VCaP (cell line): ENCODE measurements around the gene NDRG4.

Source experiments
- H3K27ac ChIP-seq: fragments of 450-650 bp; 2 replicates; pipeline ENCODE4 v1.5.1; 2017
- TF ChIP-seq, protein P1 (sequence below): fragments of 450-650 bp; conservative IDR thresholded peaks from 2 replicates; pipeline ENCODE4 v1.5.1; 2017; ENCODE audit warnings: mild to moderate bottlenecking, moderate library complexity

NDRG4 gene

GRCh38 chr16:58462089-58462488 lies 37.9 kb upstream of the NDRG4 start:
- no peak overlapping the region for H3K27ac ChIP-seq
- TF ChIP-seq, protein P1, sequence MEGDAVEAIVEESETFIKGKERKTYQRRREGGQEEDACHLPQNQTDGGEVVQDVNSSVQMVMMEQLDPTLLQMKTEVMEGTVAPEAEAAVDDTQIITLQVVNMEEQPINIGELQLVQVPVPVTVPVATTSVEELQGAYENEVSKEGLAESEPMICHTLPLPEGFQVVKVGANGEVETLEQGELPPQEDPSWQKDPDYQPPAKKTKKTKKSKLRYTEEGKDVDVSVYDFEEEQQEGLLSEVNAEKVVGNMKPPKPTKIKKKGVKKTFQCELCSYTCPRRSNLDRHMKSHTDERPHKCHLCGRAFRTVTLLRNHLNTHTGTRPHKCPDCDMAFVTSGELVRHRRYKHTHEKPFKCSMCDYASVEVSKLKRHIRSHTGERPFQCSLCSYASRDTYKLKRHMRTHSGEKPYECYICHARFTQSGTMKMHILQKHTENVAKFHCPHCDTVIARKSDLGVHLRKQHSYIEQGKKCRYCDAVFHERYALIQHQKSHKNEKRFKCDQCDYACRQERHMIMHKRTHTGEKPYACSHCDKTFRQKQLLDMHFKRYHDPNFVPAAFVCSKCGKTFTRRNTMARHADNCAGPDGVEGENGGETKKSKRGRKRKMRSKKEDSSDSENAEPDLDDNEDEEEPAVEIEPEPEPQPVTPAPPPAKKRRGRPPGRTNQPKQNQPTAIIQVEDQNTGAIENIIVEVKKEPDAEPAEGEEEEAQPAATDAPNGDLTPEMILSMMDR: no peak

GRCh38 chr16:58462499-58462996 lies 37.4 kb upstream of the NDRG4 start:
- TF ChIP-seq, protein P1: no peak
- H3K27ac ChIP-seq: no peak overlapping the region

DNA sequence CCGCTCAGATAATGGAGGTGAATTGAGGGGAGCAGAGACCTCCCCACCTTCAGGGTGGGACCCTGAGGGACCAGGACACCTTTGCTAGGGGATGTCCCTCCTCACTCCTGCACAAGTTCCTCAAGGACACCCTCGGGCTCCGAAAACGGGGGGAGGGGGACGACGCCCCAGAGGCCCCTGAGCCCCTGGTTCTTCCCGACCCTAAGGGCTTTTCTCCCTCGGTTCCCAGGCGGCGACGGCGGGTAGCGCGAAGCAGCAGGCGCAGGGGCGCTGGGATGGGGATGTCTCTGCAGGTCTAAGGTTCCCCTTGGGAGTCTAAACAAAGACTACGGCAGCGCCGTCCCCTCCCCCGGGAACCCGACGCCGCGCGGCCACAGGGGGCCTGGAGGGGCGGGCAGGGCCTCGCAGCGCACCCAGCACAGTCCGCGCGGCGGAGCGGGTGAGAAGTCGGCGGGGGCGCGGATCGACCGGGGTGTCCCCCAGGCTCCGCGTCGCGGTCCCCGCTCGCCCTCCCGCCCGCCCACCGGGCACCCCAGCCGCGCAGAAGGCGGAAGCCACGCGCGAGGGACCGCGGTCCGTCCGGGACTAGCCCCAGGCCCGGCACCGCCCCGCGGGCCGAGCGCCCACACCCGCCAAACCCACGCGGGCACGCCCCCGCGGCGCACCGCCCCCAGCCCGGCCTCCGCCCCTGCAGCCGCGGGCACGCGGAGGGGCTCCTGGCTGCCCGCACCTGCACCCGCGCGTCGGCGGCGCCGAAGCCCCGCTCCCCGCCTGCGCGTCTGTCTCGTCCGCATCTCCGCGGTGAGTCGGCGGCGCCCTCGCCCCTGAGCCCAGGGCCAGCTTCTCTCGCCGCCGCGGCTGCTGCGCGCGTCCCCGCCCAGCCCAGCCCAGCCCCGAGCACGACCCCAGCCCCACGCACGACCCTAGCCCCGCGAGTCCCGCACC lies 36.7 kb upstream of the NDRG4 start:
- H3K27ac ChIP-seq: no peak overlapping the region
- TF ChIP-seq, protein P1: no peak

- no peak overlapping the region for H3K27ac ChIP-seq
- TF ChIP-seq, protein P1: no peak
These were observed 35.7 kb upstream of the NDRG4 start for GRCh38 chr16:58464047-58464915.

- H3K27ac ChIP-seq: no peak overlapping the region
- TF ChIP-seq, protein P1: peak; percentile 20
These were observed 34.8 kb upstream of the NDRG4 start for GRCh38 chr16:58464916-58465731.

GRCh38 chr16:58465817-58466216 lies 34.1 kb upstream of the NDRG4 start:
- H3K27ac ChIP-seq: no peak overlapping the region
- TF ChIP-seq, protein P1: no peak
